K562 (cell line): Measurements from ENCODE around the gene ANKRD44. TPM values are rescaled to one million over a fixed set of nuclear protein-coding genes. Genes with fewer than 3 reads are reported as not detected.

Source experiments
- ATAC-seq: fragments of 200-7000 bp; cut with Tn5 transposase; 3 replicates; pipeline ENCODE4 v1.9.1; 2020; ENCODE audit warnings: moderate library complexity
- BruUV-seq: library from RNA; stranded (reverse); fragments of 400-500 nt; replicated peaks from 2 replicates; lab custom pipeline; 2021; lab: Mats Ljungman, UMichigan
- CTCF ChIA-PET: fragments of 300-600 bp; formaldehyde crosslinking; extraction: SDS; loops from one replicate; lab custom pipeline; 2021; ENCODE audit warnings: low intra/inter-chr PET ratio; lab: Yijun Ruan, JAX
- POLR2A ChIA-PET: fragments of 300-600, 350-650 bp; sonication (Branson Sonifier 250); formaldehyde crosslinking; extraction: SDS; loops from one replicate; lab custom pipeline; 2021; ENCODE audit warnings: antibody characterized with exemption, inconsistent platforms; lab: Yijun Ruan, JAX
- DNase-seq, 4 experiments: peaks; one replicate each; pipeline versions ENCODE4 v3.0.0 to v3.0.0-alpha.2; 2011 to 2018; ENCODE audit warnings: low spot score in 3 of 4, mixed read lengths in 3 of 4; ENCODE audit errors: extremely low read depth in 1 of 4
- FAIRE-seq: peaks from 2 replicates; lab custom pipeline; 2011; peaks lifted over from hg19 to GRCh38; lab: Jason Lieb, UNC
- H2AFZ ChIP-seq: 2 replicates; pipeline ENCODE4 v1.6.0; 2011; ENCODE audit warnings: low read depth, low read length, control low read depth, inconsistent platforms
- H3K27ac ChIP-seq: fragments of 200-600 bp; 3 replicates; pipeline ENCODE4 v1.8.0; 2011; ENCODE audit warnings: low read depth, mild to moderate bottlenecking, control low read depth, inconsistent platforms, low read length, moderate library complexity, mixed read lengths; ENCODE audit errors: extremely low read depth
- H3K27me3 ChIP-seq, 2 experiments: fragments of 300-600 bp in 1 of 2; 2 replicates in 1 of 2; 3 replicates in 1 of 2; pipeline versions ENCODE4 v1.6.0 to v1.8.0; 2011; ENCODE audit warnings: inconsistent platforms in 2 of 2, low read length in 2 of 2, mild to moderate bottlenecking in 1 of 2, mixed read lengths in 1 of 2, moderate library complexity in 1 of 2; ENCODE audit not compliant: control insufficient read depth in 2 of 2, insufficient read depth in 2 of 2
- H3K36me3 ChIP-seq: fragments of 300-600 bp; 3 replicates; pipeline ENCODE4 v1.8.0; 2011; ENCODE audit warnings: mild to moderate bottlenecking, low read length, inconsistent platforms; ENCODE audit not compliant: control insufficient read depth, insufficient read depth
- H3K4me1 ChIP-seq, 2 experiments: fragments of 200-600 bp in 1 of 2; replicated peaks in 1 of 2; 2 replicates in 1 of 2; 3 replicates in 1 of 2; pipeline versions ENCODE4 v1.5.1 to v1.8.0; 2011; ENCODE audit warnings: inconsistent platforms in 2 of 2, low read length in 2 of 2, mild to moderate bottlenecking in 1 of 2, mixed read lengths in 1 of 2, moderate library complexity in 1 of 2; ENCODE audit not compliant: control insufficient read depth in 2 of 2, insufficient read depth in 2 of 2
- H3K4me2 ChIP-seq: 2 replicates; pipeline ENCODE4 v1.6.1; 2011; ENCODE audit warnings: low read length, control low read depth, inconsistent platforms, mixed read lengths; ENCODE audit not compliant: insufficient read depth
- H3K4me3 ChIP-seq: fragments of 200-600 bp; sonication (generic), shearing (Covaris generic); 2 replicates; pipeline ENCODE4 v1.5.1; 2016; ENCODE audit warnings: control low read depth, inconsistent platforms
- H3K79me2 ChIP-seq: fragments of 200-600 bp; 3 replicates; pipeline ENCODE4 v1.8.0; 2011; ENCODE audit warnings: low read length, inconsistent platforms; ENCODE audit not compliant: control insufficient read depth, insufficient read depth
- H3K9ac ChIP-seq, 2 experiments: 2 replicates each; pipeline versions ENCODE4 v1.6.0 to v1.6.1; 2011; ENCODE audit warnings: low read depth in 2 of 2, low read length in 2 of 2, control low read depth in 1 of 2, inconsistent platforms in 1 of 2, mild to moderate bottlenecking in 1 of 2, mixed read lengths in 1 of 2; ENCODE audit not compliant: insufficient read depth in 1 of 2
- H3K9me1 ChIP-seq: one replicate; pipeline ENCODE4 v1.6.0; 2011; ENCODE audit warnings: inconsistent platforms, mild to moderate bottlenecking, low read length, moderate library complexity; ENCODE audit not compliant: control insufficient read depth, insufficient read depth
- H3K9me3 ChIP-seq: replicated peaks from 2 replicates; pipeline ENCODE4 v1.5.1; 2011; ENCODE audit warnings: low read depth, low read length, inconsistent platforms; ENCODE audit not compliant: control insufficient read depth, insufficient read depth
- H4K20me1 ChIP-seq: replicated peaks from 2 replicates; pipeline ENCODE4 v1.6.1; 2011; ENCODE audit warnings: low read length, inconsistent platforms, mixed read lengths; ENCODE audit not compliant: control insufficient read depth, insufficient read depth
- CHD1 ChIP-seq: fragments of 200-600 bp; sonication (generic); IDR thresholded peaks from one replicate; pipeline ENCODE4 v1.6.1; 2012; ENCODE audit warnings: mild to moderate bottlenecking, moderate library complexity, low read length, inconsistent platforms
- CREM ChIP-seq: IDR thresholded peaks from 2 replicates; pipeline ENCODE4 v1.6.1; 2014; ENCODE audit warnings: antibody characterized with exemption, low read depth
- FOXA1 ChIP-seq: fragments of 450-650 bp; IDR thresholded peaks from 2 replicates; pipeline ENCODE4 v1.6.1; 2016; ENCODE audit warnings: mild to moderate bottlenecking, borderline replicate concordance
- KAT7 ChIP-seq: sonication (generic); formaldehyde crosslinking; IDR thresholded peaks from 2 replicates; pipeline ENCODE4 v1.8.0; 2022; ENCODE audit warnings: missing genetic modification reagents, mild to moderate bottlenecking, borderline replicate concordance
- KLF16 ChIP-seq: IDR thresholded peaks from 2 replicates; pipeline ENCODE4 v1.6.1; 2016; ENCODE audit warnings: antibody characterized with exemption
- NELFE ChIP-seq: IDR thresholded peaks from 2 replicates; pipeline ENCODE4 v1.6.1; 2011; ENCODE audit warnings: mild to moderate bottlenecking; ENCODE audit not compliant: insufficient read depth, insufficient read length
- PCBP2 ChIP-seq: fragments of 200-400 bp; formaldehyde crosslinking; IDR thresholded peaks from 2 replicates; pipeline ENCODE4 v1.6.1; 2018; ENCODE audit warnings: low read length, low read depth, mild to moderate bottlenecking, moderate library complexity; ENCODE audit not compliant: poor library complexity, severe bottlenecking
- PPARD ChIP-seq: fragments of 250-450 bp; sonication (Bioruptor Pico); IDR thresholded peaks from 2 replicates; pipeline ENCODE4 v1.8.0; 2022; ENCODE audit warnings: inconsistent platforms, mild to moderate bottlenecking, moderate library complexity
- ZFPM2 ChIP-seq: fragments of 250-450 bp; sonication (Bioruptor Pico); IDR thresholded peaks from 2 replicates; pipeline ENCODE4 v1.5.1; 2022; ENCODE audit warnings: mild to moderate bottlenecking
- whole genome bisulfite sequencing: fragments of 100-300 bp; shearing (Covaris generic); methylation state at CpG from one replicate; pipeline ENCODE4 v1.1.6; 2016; ENCODE audit warnings: low coverage, mixed read lengths; ENCODE audit not compliant: insufficient coverage; ENCODE audit errors: missing lambda C conversion rate; 5-methylcytosine and 5-hydroxymethylcytosine counted together
- in situ Hi-C: fragments of 300-500 bp; cut with MboI; formaldehyde crosslinking; loops from 4 replicates; pipeline ENCODE4 v1.15.0; 2018; ENCODE audit warnings: inconsistent platforms, mixed read lengths
- intact Hi-C: fragments of 100-400 bp; cut with micrococcal nuclease; formaldehyde crosslinking; loops from 2 replicates; pipeline ENCODE4 v1.14.2; 2022
- polyA plus RNA-seq, 8 experiments: library from polyadenylated mRNA; depleted of rRNA in 4 of 8; stranded (reverse) in 5 of 8; unstranded in 3 of 8; fragments of >200 nt; fragmentation: Nextera tagmentation in 2 of 8; fragmentation: Illumina TruSeq in 1 of 8; extraction: Ambion mirVana in 2 of 8; extraction: Trizol in 1 of 8; gene quantifications; 2 replicates each; pipeline versions ENCODE4 v1.2.1 to v1.2.3, GENCODE V29; 2011 to 2014; ENCODE audit warnings: inconsistent platforms in 1 of 8, missing spikeins in 1 of 8
- total RNA-seq, 7 experiments: library from RNA; depleted of rRNA in 6 of 7; stranded (reverse); fragments of >200 nt in 6 of 7; fragmentation: Illumina TruSeq in 2 of 7; extraction: Trizol in 2 of 7; gene quantifications; 2 replicates each; pipeline versions ENCODE4 v1.2.1 to v1.2.3, GENCODE V29; 2011 to 2021; ENCODE audit warnings: low replicate concordance in 1 of 7
- TF ChIP-seq, protein P1 (sequence below), 2 experiments: fragments of 450-650 bp in 1 of 2; sonication (generic) in 1 of 2; formaldehyde crosslinking; conservative IDR thresholded peaks; 2 replicates each; pipeline versions ENCODE4 v1.4.0 to v1.8.1; 2020 to 2022; ENCODE audit warnings: mild to moderate bottlenecking in 1 of 2, missing genetic modification reagents in 1 of 2
- TF ChIP-seq, protein P2 (sequence below): fragments of 250-450 bp; sonication (Bioruptor Pico); IDR thresholded peaks from 2 replicates; pipeline ENCODE4 v1.5.0; 2021; ENCODE audit warnings: mild to moderate bottlenecking, borderline replicate concordance
- TF ChIP-seq, protein P3 (sequence below): fragments of 250-450 bp; sonication (Bioruptor Pico); IDR thresholded peaks from 2 replicates; pipeline ENCODE4 v1.4.0; 2020; ENCODE audit warnings: mild to moderate bottlenecking, moderate library complexity

The ANKRD44 gene
- total and polyA plus RNA-seq, 9 of the 15 experiments (the other 6 are each of a cell fraction or from before 2014, with no cell fraction given) = 0.03 to 0.64 (median 0.07) TPM; not detected in 3

DNA sequence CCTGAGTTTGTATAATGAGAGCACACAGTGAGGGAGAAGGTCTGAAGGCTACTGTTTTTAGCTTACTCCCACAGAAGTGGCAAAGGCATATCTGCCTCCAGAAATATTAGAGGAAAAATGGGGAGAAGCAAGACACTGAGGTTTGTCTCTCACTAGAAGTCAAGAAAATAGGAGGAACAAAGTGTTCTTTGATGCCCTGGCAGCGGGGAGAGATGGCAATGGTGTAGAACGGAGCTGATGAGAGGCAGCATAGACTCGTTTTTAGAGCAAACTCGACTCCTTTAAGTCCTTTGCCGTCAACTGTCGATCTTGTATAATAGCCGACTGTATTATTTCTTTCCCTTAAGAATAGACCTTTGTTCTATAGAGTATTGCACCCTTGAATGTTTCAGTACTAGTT, 73.8 kb downstream of the ANKRD44 start:
- CTCF ChIA-PET = no interaction called here
- POLR2A ChIA-PET = no interaction called here
- DNase-seq (no peak), FAIRE-seq (no peak), ATAC-seq (no peak)
- Histone ChIP-seq H2AFZ (no peak overlapping the region), H3K36me3 (no peaks in the 10 kb centered on the region), H3K4me2 (no peak overlapping the region), H3K79me2 (no peaks in the 10 kb centered on the region), H3K27me3 (no peaks in the 10 kb centered on the region; a peak in 2 of 5 replicates), H3K9me1 (no peaks in the 10 kb centered on the region), H3K4me1 (no peaks in the 10 kb centered on the region; a peak in 1 of 5 replicates), H3K9ac (no peak overlapping the region), H3K4me3 (no peak overlapping the region), H3K27ac (no peak overlapping the region), H4K20me1 (no peaks in the 10 kb centered on the region), H3K9me3 (no peaks in the 10 kb centered on the region)
- TF ChIP-seq, protein P1, sequence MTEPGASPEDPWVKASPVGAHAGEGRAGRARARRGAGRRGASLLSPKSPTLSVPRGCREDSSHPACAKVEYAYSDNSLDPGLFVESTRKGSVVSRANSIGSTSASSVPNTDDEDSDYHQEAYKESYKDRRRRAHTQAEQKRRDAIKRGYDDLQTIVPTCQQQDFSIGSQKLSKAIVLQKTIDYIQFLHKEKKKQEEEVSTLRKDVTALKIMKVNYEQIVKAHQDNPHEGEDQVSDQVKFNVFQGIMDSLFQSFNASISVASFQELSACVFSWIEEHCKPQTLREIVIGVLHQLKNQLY (CRISPR knock-in tag; conservative IDR thresholded peaks at IDR 0.05) = no peak
- no peak for TF ChIP-seq CREM
- TF ChIP-seq FOXA1 = no peak
- no peak for TF ChIP-seq KAT7 (CRISPR knock-in tag)
- no peak for TF ChIP-seq NELFE
- no peak for TF ChIP-seq CHD1
- TF ChIP-seq, protein P2, sequence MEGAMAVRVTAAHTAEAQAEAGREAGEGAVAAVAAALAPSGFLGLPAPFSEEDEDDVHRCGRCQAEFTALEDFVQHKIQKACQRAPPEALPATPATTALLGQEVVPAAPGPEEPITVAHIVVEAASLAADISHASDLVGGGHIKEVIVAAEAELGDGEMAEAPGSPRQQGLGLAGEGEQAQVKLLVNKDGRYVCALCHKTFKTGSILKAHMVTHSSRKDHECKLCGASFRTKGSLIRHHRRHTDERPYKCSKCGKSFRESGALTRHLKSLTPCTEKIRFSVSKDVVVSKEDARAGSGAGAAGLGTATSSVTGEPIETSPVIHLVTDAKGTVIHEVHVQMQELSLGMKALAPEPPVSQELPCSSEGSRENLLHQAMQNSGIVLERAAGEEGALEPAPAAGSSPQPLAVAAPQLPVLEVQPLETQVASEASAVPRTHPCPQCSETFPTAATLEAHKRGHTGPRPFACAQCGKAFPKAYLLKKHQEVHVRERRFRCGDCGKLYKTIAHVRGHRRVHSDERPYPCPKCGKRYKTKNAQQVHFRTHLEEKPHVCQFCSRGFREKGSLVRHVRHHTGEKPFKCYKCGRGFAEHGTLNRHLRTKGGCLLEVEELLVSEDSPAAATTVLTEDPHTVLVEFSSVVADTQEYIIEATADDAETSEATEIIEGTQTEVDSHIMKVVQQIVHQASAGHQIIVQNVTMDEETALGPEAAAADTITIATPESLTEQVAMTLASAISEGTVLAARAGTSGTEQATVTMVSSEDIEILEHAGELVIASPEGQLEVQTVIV (CRISPR knock-in tag) = no peak
- no peak for TF ChIP-seq PPARD
- TF ChIP-seq, protein P3, sequence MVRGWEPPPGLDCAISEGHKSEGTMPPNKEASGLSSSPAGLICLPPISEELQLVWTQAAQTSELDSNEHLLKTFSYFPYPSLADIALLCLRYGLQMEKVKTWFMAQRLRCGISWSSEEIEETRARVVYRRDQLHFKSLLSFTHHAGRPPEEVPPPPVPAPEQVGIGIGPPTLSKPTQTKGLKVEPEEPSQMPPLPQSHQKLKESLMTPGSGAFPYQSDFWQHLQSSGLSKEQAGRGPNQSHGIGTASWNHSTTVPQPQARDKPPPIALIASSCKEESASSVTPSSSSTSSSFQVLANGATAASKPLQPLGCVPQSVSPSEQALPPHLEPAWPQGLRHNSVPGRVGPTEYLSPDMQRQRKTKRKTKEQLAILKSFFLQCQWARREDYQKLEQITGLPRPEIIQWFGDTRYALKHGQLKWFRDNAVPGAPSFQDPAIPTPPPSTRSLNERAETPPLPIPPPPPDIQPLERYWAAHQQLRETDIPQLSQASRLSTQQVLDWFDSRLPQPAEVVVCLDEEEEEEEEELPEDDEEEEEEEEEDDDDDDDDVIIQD = no peak
- no peak for TF ChIP-seq PCBP2
- no peak for TF ChIP-seq KLF16
- no peak for TF ChIP-seq ZFPM2 (CRISPR knock-in tag)
- in situ Hi-C loops = no loop called here
- no TSS peak for BruUV-seq
- intact Hi-C loops = no loop called here
- WGBS = 7% methylated on average over 7 of the region's 7 CpGs
